ENCODE data around the gene CORO1C. TPM values are rescaled to one million over a fixed set of nuclear protein-coding genes. Genes with fewer than 3 reads are reported as not detected.

Gene CORO1C
- total RNA-seq, 3 donors from 2014 or later (not counting 1 experiment from before 2014, with no cell fraction given), result 28.9 to 43.5 (median 36.0) TPM

DNA sequence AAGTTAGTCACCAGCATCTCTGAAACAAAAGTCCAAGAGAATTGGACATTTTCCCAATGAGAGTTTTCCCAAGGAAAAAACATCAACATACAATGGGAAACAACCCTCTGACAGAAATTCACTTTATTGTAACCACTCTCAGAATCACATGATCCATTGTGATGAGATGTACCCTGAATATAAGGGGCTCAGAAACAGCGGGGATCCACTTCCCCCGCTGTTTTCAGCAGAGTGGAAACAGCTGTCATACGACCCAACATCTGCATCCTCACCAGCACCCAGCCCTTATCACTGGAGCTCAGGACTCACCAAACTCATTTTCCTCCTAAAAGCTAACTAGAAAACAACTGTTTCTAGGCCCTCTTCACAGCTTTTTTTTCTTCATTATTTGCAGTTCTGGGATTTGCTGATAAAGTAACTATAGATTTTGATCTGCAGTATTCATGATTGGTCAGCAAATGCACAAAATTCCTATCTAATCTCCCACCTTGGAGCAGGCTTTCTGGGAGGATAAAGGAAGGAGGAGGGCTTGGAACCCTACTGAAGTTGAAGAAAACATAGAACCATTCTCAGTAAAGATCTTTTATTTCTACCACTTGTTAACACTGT lies 31.3 kb downstream of the CORO1C start:
- intact Hi-C loops (cut with micrococcal nuclease), result no loop called here
- Histone ChIP-seq H3K27me3 (ENCODE audit: control insufficient read depth, insufficient read depth, low read length) (no peaks in the 10 kb centered on the region), H3K9me3 (ENCODE audit: control insufficient read depth, insufficient read depth, low read length) (no peaks in the 10 kb centered on the region), H3K4me3 (ENCODE audit: low read length) (no peak overlapping the region), H3K4me1 (ENCODE audit: control insufficient read depth, insufficient read depth, low read length) (peaks cover 5% of the 10 kb centered on the region), H3K27ac (ENCODE audit: low read length) (no peak overlapping the region), H3K36me3 (ENCODE audit: control insufficient read depth, insufficient read depth, low read length) (peaks cover 10% of the 10 kb centered on the region)
- Mint-ChIP-seq H3K4me3 (no peak overlapping the region), H3K4me1 (peaks cover 32 to 39% of the 10 kb centered on the region in 2 donors), H3K9me3 (no peaks in the 10 kb centered on the region), H3K27me3 (ENCODE audit: low read depth in 2 of 2) (no peaks in the 10 kb centered on the region), H3K27ac (no peak overlapping the region), H3K36me3 (peaks cover 8% of the 10 kb centered on the region)
- DNase-seq (no peak), ATAC-seq (no peak)
- TF ChIP-seq CTCF (IDR thresholded peaks at IDR 0.05), result no peak
- 73% methylated on average over 3 of the region's 3 CpGs for WGBS (ENCODE audit: insufficient coverage)

GRCh38 chr12:108697905-108698304 lies 33.4 kb downstream of the CORO1C start:
- H3K27me3 ChIP-seq (ENCODE audit: control insufficient read depth, insufficient read depth, low read length), result no peaks in the 10 kb centered on the region
- no peak for DNase-seq
- Mint-ChIP-seq H3K9me3 (no peaks in the 10 kb centered on the region), H3K4me1 (peaks cover 22 to 29% of the 10 kb centered on the region in 2 donors), H3K4me3 (no peak overlapping the region), H3K27ac (no peak overlapping the region), H3K27me3 (ENCODE audit: low read depth in 2 of 2) (no peaks in the 10 kb centered on the region), H3K36me3 (peaks cover 8% of the 10 kb centered on the region)
- H3K27ac ChIP-seq (ENCODE audit: low read length), result no peak overlapping the region
- TF ChIP-seq CTCF (IDR thresholded peaks at IDR 0.05), result no peak
- 100% methylated on average over 1 of the region's 1 CpG for WGBS (ENCODE audit: insufficient coverage)
- H3K9me3 ChIP-seq (ENCODE audit: control insufficient read depth, insufficient read depth, low read length), result no peaks in the 10 kb centered on the region
- H3K36me3 ChIP-seq (ENCODE audit: control insufficient read depth, insufficient read depth, low read length), result peaks cover 10% of the 10 kb centered on the region
- intact Hi-C loops (cut with micrococcal nuclease), result no loop called here
- no peak for ATAC-seq
- H3K4me1 ChIP-seq (ENCODE audit: control insufficient read depth, insufficient read depth, low read length), result peaks cover 5% of the 10 kb centered on the region
- no peak overlapping the region for H3K4me3 ChIP-seq (ENCODE audit: low read length)

- no peak for ATAC-seq
- H3K4me3 ChIP-seq (ENCODE audit: low read length), result no peak overlapping the region
- H3K4me3 Mint-ChIP-seq, result no peak overlapping the region
- H3K4me1 ChIP-seq (ENCODE audit: control insufficient read depth, insufficient read depth, low read length), result peaks cover 7% of the 10 kb centered on the region
- H3K27ac Mint-ChIP-seq, result no peak overlapping the region
- no peak overlapping the region for H3K27ac ChIP-seq (ENCODE audit: low read length)
- no peaks in the 10 kb centered on the region for H3K9me3 ChIP-seq (ENCODE audit: control insufficient read depth, insufficient read depth, low read length)
- intact Hi-C loops (cut with micrococcal nuclease), result no loop called here
- H3K36me3 Mint-ChIP-seq, result peaks cover 8% of the 10 kb centered on the region
- H3K27me3 Mint-ChIP-seq (ENCODE audit: low read depth in 2 of 2), result no peaks in the 10 kb centered on the region
- H3K36me3 ChIP-seq (ENCODE audit: control insufficient read depth, insufficient read depth, low read length), result peaks cover 10% of the 10 kb centered on the region
- no peaks in the 10 kb centered on the region for H3K27me3 ChIP-seq (ENCODE audit: control insufficient read depth, insufficient read depth, low read length)
- WGBS (ENCODE audit: insufficient coverage), result 87% methylated on average over 2 of the region's 2 CpGs
- TF ChIP-seq CTCF (IDR thresholded peaks at IDR 0.05), result no peak
- no peaks in the 10 kb centered on the region for H3K9me3 Mint-ChIP-seq
- H3K4me1 Mint-ChIP-seq, result peaks cover 17 to 25% of the 10 kb centered on the region in 2 donors
- no peak for DNase-seq
Observed at GRCh38 chr12:108696996-108697290, 34.4 kb downstream of the CORO1C start.

Measured in natural killer cell (primary cell).